ENCODE data around the gene GALNT6. TPM values are rescaled to one million over a fixed set of nuclear protein-coding genes. Genes with fewer than 3 reads are reported as not detected.

Gene GALNT6
- total RNA-seq, 1 experiment from 2014 or later: 9.8 TPM

- no peak overlapping the region for H3K4ac ChIP-seq (ENCODE audit: low read depth, low read length)
- H2AFZ ChIP-seq (ENCODE audit: low read length): no peak overlapping the region
- H3K9ac ChIP-seq (ENCODE audit: extremely low read depth, insufficient read length, low read length): peak overlapping the region; percentile 71
- no peak overlapping the region for H2BK120ac ChIP-seq (ENCODE audit: low read depth, low read length, poor library complexity, severe bottlenecking)
- no peak for TF ChIP-seq CTCF (conservative IDR thresholded peaks at IDR 0.05)
- no peaks in the 10 kb centered on the region for H3K27me3 ChIP-seq (ENCODE audit: insufficient read depth, low read length)
- no peak overlapping the region for H3K27ac ChIP-seq (ENCODE audit: insufficient read length, low read depth, low read length)
- no peaks in the 10 kb centered on the region for H3K9me3 ChIP-seq (ENCODE audit: control insufficient read depth, low read depth, low read length)
- peaks cover 10% of the 10 kb centered on the region for H3K23me2 ChIP-seq (ENCODE audit: insufficient read length, low read depth, low read length, poor library complexity, severe bottlenecking)
- Mint-ChIP-seq H3K27ac (peak overlapping the region; percentile 86 to 95 (median 94)), H3K9me3 (no peaks in the 10 kb centered on the region), H3K36me3 (ENCODE audit: insufficient read depth in 1 of 3, low read depth in 3 of 3) (peaks cover 3 to 14% (median 9%) of the 10 kb centered on the region in 3 experiments; a peak in 6 of 7 replicates), H3K4me1 (peaks cover 45 to 54% of the 10 kb centered on the region in 2 experiments), H3K27me3 (ENCODE audit: low read depth) (no peaks in the 10 kb centered on the region; the same call in 1 of the 2 replicates), H3K4me3 (peak overlapping the region; percentile 90 to 95)
- peak overlapping the region; percentile 58 for H3K18ac ChIP-seq (ENCODE audit: insufficient read length, low read depth, low read length)
- no peak overlapping the region for H2BK5ac ChIP-seq (ENCODE audit: insufficient read length, low read length)
- peaks cover 8% of the 10 kb centered on the region; the same call in 1 of the 2 replicates for H3K4me1 ChIP-seq (ENCODE audit: insufficient read depth, low read length)
- no peak overlapping the region for H2AK5ac ChIP-seq (ENCODE audit: insufficient read length, low read length)
- H3K56ac ChIP-seq (ENCODE audit: insufficient read length, low read depth, low read length): no peak overlapping the region
- no peak overlapping the region for H4K5ac ChIP-seq (ENCODE audit: insufficient read length, low read depth, low read length)
- no peak overlapping the region for H4K8ac ChIP-seq (replicated peaks; ENCODE audit: insufficient read length, low read depth, low read length)
- H3K14ac ChIP-seq (ENCODE audit: insufficient read depth, low read length): peak overlapping the region; percentile 84
- H2BK12ac ChIP-seq (ENCODE audit: insufficient read length, low read depth, low read length): no peak overlapping the region
- H3T11ph ChIP-seq (ENCODE audit: low read length): no peak overlapping the region
- no CpG with 5 or more reads among the region's 8 CpGs for WGBS (ENCODE audit: extremely low coverage, insufficient read length, low lambda C conversion rate)
- no peak overlapping the region; the same call in 1 of the 2 replicates for H2BK15ac ChIP-seq (ENCODE audit: low read depth, low read length)
- H3K23ac ChIP-seq (ENCODE audit: insufficient read length, low read depth, low read length): no peak overlapping the region
- no peaks in the 10 kb centered on the region for H4K20me1 ChIP-seq (ENCODE audit: control insufficient read depth, insufficient read depth, insufficient read length)
- H3K79me1 ChIP-seq (ENCODE audit: insufficient read depth, low read depth, low read length, poor library complexity, severe bottlenecking): no peaks in the 10 kb centered on the region
- H2BK20ac ChIP-seq (ENCODE audit: low read depth, low read length, poor library complexity, severe bottlenecking): no peak overlapping the region
- no peak overlapping the region for H4K91ac ChIP-seq (ENCODE audit: insufficient read length, low read depth, low read length)
- no peak for DNase-seq
- H3K79me2 ChIP-seq (ENCODE audit: insufficient read depth, low read length): no peaks in the 10 kb centered on the region
- H3K4me2 ChIP-seq (ENCODE audit: insufficient read depth, insufficient read length, low read length): peak overlapping the region; percentile 79
These were observed 319 bp downstream of the GALNT6 start for GRCh38 chr12:51390891-51391282.

Measured in H9 (cell line).